ENCODE data around the gene SCARF1. TPM values are rescaled to one million over a fixed set of nuclear protein-coding genes. Genes with fewer than 3 reads are reported as not detected.

Gene SCARF1
- under 0.01 and 2.1 TPM in 2 replicates for total RNA-seq

DNA sequence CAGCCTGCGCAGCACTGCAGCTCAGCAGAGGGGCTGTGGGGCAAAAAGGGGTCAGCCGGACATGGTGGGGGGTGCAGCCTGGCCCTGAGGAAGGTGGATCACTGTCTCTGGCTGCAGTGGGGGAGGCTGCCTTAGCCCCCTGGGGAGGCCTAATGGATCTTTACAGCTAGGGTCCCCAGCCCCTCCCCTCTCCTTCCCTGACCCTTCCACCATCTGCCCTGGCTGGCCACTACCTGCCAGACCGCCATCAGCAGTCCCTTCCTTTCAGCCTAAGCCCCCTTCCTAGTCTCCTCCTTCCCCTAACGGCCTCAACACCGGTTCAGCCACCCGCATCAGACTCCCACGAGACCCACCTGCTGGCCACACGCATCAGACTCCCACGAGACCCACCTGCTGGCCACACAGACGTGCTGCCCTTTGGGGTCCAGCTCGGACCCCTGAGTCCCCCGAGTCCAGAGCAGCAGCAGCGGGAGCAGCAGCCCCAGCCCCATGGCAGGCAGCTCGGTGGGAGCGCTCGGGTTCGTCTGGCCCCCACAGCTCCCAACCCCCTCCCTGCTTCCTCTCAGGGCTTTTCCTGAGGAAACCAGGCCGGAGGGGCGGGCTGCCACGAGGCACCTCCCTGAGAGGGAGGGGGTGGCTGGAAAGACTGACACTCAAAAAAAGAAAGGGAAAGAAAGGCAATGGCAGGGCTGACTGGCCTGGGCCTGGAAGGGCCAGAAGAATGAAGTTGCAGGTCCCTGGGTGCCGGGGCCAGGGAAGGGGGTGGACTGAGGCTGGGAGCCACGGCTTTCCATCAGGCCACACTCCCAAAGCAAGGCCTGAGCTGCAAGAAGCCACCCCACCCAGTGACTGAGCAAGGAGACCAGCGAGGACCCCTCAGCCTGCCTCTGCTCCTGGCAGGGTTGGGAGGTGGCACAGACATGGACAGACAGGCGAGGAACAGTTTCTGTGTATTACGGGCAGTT, at the start of gene SCARF1:
Gene SCARF1 (minus strand): TSS at position 526 of the 965 bp plus-strand sequence. CDS start 35 bp downstream, at position 491.

DNA sequence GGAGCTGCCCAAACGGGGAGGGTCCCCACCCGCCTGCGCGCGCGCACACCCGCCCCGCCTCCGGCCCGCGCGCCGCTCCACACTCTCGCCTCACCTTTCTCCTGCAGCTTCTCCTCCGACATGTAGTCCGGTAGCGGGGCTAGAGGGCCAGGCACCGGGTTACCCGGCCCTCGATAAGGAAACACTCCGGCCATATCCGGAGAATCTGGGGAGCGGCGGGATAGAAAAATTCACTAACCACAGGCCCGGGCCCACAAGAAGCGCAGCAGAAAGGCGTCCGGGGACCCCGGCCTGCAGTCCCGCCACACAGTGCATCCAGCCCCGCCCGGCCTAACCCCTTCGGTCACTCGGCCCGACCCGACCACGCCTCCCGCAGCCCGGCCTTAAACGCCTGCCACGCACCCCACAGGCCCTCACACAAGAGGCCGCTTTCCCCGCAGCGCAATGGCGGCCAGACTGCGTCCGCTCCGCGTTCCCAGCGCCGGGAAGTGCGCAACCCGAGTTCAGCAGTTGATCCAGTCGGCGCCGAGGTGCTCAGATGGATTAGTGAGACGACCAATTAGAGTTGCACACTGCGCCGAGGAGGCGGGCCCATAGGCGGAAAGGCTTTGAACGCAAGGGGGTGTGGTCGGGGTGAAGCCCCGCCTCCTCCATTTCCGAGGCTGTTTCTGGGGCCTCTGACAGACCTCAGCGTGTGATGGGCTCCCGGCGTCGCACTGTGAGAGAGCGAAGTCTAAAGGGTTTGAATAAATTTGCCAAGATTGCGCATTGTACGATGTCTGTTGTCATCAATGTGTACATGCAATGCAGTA, 39.1 kb upstream of the SCARF1 start, which contains the start of gene PRPF8:
Gene PRPF8 (minus strand): TSS at position 490 of the 812 bp plus-strand sequence. CDS start 296 bp downstream, at position 194.

GRCh38 chr17:1649844-1650501, 4.4 kb upstream of the SCARF1 start, which contains the start of gene RILP:
Gene RILP, minus strand, starts transcription at chr17:1649866. Its CDS starts 62 bp downstream, at chr17:1649804.

DNA sequence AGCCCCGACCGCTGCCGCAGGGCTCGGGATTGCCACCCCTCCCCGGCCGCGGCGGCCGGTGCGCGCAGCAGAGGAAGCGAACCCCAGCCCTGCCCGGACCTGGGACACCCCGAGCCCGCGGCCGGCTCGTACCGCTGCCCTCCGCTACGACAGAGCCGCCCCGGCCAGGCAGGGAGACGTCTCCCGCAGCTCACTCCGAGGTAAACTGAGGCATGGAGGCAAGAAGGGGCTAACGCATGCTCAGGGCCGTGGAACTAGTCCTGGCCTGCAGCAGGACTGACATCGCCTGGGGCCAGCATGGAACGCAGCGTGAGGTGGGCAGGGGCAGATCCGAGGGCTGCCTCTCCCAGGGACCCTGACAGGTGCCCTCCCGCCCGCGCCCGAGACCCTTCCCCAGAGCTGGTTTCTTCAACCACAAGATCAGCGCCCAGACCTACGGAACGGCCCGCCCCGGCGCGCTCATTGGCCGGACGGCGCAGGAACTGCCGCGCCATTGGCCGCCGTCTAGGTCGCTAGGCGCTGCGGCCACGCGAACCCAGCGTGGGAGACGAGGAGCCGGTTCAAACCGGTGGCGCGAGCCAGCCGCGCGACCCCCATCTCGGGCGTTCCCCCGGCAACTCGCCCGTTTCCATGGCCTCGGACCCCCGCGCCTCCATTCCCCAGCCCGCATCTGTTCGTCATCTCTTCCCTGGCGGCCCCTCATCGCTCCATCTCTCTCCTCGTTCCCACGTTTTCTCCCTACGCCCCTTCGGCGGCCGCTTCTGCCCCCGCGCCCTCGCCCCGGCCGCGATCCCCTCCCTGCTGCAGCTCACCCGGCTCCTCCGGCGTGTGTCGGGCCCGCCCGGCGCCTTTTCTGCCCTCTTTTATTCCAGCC, 17.3 kb downstream of the SCARF1 start, which contains the start of gene SLC43A2:
Gene SLC43A2 (minus strand): TSS at position 853 of the 874 bp plus-strand sequence. CDS start 960 bp downstream, outside the sequence.

Other genes with a start within 250 kb of the SCARF1 start
- 526 and 560 TPM in 2 replicates for gene YWHAE, start 245.5 kb downstream of the SCARF1 start, total RNA-seq
- 50.9 and 70.1 TPM in 2 replicates for gene CRK, start 189.5 kb downstream of the SCARF1 start, total RNA-seq
- 78.4 and 129 TPM in 2 replicates for gene MYO1C, start 153.0 kb downstream of the SCARF1 start, total RNA-seq
- 31.2 and 37.6 TPM in 2 replicates for gene INPP5K, start 129.1 kb downstream of the SCARF1 start, total RNA-seq
- gene PITPNA, start 82.9 kb downstream of the SCARF1 start, total RNA-seq: 23.2 and 27.4 TPM in 2 replicates
- 2.9 and 9.7 TPM in 2 replicates for gene SLC43A2, start 16.9 kb downstream of the SCARF1 start, total RNA-seq
- gene RILP, start 4.1 kb upstream of the SCARF1 start, total RNA-seq: 11.3 and 17.4 TPM in 2 replicates
- 82.6 and 120 TPM in 2 replicates for gene PRPF8, start 39.1 kb upstream of the SCARF1 start, total RNA-seq
- 13.2 and 15.3 TPM in 2 replicates for gene TLCD2, start 64.6 kb upstream of the SCARF1 start, total RNA-seq
- 23.2 and 27.5 TPM in 2 replicates for gene WDR81, start 79.0 kb upstream of the SCARF1 start, total RNA-seq
- 0.35 and 1.9 TPM in 2 replicates for gene SERPINF2, start 97.1 kb upstream of the SCARF1 start, total RNA-seq
- 1,032 and 1,366 TPM in 2 replicates for gene SERPINF1, start 116.3 kb upstream of the SCARF1 start, total RNA-seq
- 4.5 and 4.6 TPM in 2 replicates for gene SMYD4, start 184.2 kb upstream of the SCARF1 start, total RNA-seq
- gene RPA1, start 184.3 kb upstream of the SCARF1 start, total RNA-seq: 16.8 and 23.7 TPM in 2 replicates

Data from pericardium fibroblast (primary cell).